Panc1 (cell line): Measurements from ENCODE around the gene COL16A1. TPM values are rescaled to one million over a fixed set of nuclear protein-coding genes. Genes with fewer than 3 reads are reported as not detected.

Experiments
- ATAC-seq: fragments of 200-7000 bp; cut with Tn5 transposase; 2 replicates; pipeline ENCODE4 v1.9.1; 2020; ENCODE audit warnings: mild to moderate bottlenecking, moderate library complexity
- BruUV-seq: library from RNA; stranded (reverse); fragments of 400-500 nt; replicated peaks from 2 replicates; lab custom pipeline; 2021; lab: Mats Ljungman, UMichigan
- CTCF ChIA-PET: fragments of 300-600 bp; sonication (Branson Sonifier 250); formaldehyde crosslinking; loops from one replicate; lab custom pipeline; 2022; ENCODE audit warnings: antibody characterized with exemption; lab: Charles Lee
- POLR2A ChIA-PET: fragments of 300-600 bp; sonication (Branson Sonifier 250); formaldehyde crosslinking; loops from one replicate; lab custom pipeline; 2022; ENCODE audit warnings: antibody characterized with exemption; lab: Charles Lee
- DNase-seq: peaks from one replicate; pipeline ENCODE4 v3.0.0-alpha.2; 2010; ENCODE audit warnings: low read depth, low spot score
- H3K27ac ChIP-seq: 2 replicates; pipeline ENCODE4 v1.5.1; 2011; ENCODE audit warnings: mild to moderate bottlenecking, low read length, inconsistent platforms
- H3K27me3 ChIP-seq: fragments of 200-500 bp; sonication (Bioruptor generic); 2 replicates; pipeline ENCODE4 v1.6.0; 2014; ENCODE audit warnings: low read length, inconsistent platforms; ENCODE audit not compliant: control insufficient read depth, insufficient read depth
- H3K36me3 ChIP-seq: fragments of 200-500 bp; sonication (Bioruptor generic); 2 replicates; pipeline ENCODE4 v1.5.1; 2014; ENCODE audit warnings: inconsistent platforms, mild to moderate bottlenecking, low read length, moderate library complexity; ENCODE audit not compliant: control insufficient read depth, insufficient read depth
- H3K4me1 ChIP-seq: 2 replicates; pipeline ENCODE4 v1.5.1; 2011; ENCODE audit warnings: inconsistent platforms, mild to moderate bottlenecking, low read length, moderate library complexity; ENCODE audit not compliant: control insufficient read depth, insufficient read depth
- H3K4me3 ChIP-seq, 2 experiments: 2 replicates each; pipeline ENCODE4 v1.5.1; 2011 to 2012; ENCODE audit warnings: low read depth in 2 of 2, low read length in 2 of 2, mild to moderate bottlenecking in 2 of 2, inconsistent platforms in 1 of 2, moderate library complexity in 1 of 2
- H3K9me3 ChIP-seq: fragments of 200-500 bp; sonication (Bioruptor generic); 2 replicates; pipeline ENCODE4 v1.5.1; 2014; ENCODE audit warnings: low read depth, mild to moderate bottlenecking, inconsistent platforms, low read length, moderate library complexity; ENCODE audit not compliant: control insufficient read depth, insufficient read depth
- CTCF ChIP-seq: fragments of 450-650 bp; IDR thresholded peaks from 2 replicates; pipeline ENCODE4 v1.5.1; 2017; ENCODE audit warnings: mild to moderate bottlenecking
- POLR2AphosphoS5 ChIP-seq: IDR thresholded peaks from 2 replicates; pipeline ENCODE4 v1.6.1; 2012; ENCODE audit warnings: mild to moderate bottlenecking, low read depth, low read length, moderate library complexity
- REST ChIP-seq, 2 experiments: IDR thresholded peaks; 2 replicates each; pipeline ENCODE4 v1.6.1; 2011 to 2012; ENCODE audit warnings: low read depth in 2 of 2, control low read depth in 1 of 2, low read length in 1 of 2, mild to moderate bottlenecking in 1 of 2, moderate library complexity in 1 of 2; ENCODE audit not compliant: insufficient read depth in 1 of 2
- SIN3A ChIP-seq: IDR thresholded peaks from 2 replicates; pipeline ENCODE4 v1.6.1; 2012; ENCODE audit warnings: low read depth, mild to moderate bottlenecking, low read length, moderate library complexity, borderline replicate concordance; ENCODE audit not compliant: insufficient read depth
- TCF7L2 ChIP-seq: IDR thresholded peaks from 2 replicates; pipeline ENCODE4 v1.6.1; 2011; ENCODE audit warnings: mild to moderate bottlenecking, low read depth, low read length, inconsistent platforms
- in situ Hi-C: cut with HindIII; loops from 2 replicates; pipeline ENCODE4 v1.10.0; 2016; ENCODE audit warnings: low sequenced_read_pairs, low pct_unique_long_range_greater_than_20kb
- intact Hi-C: fragments of 100-400 bp; cut with micrococcal nuclease; formaldehyde crosslinking; loops from one replicate; pipeline ENCODE4 v1.10.0; 2022; ENCODE audit not compliant: unreplicated experiment
- total RNA-seq: library from RNA; stranded (reverse); gene quantifications from one replicate; pipeline ENCODE4 v1.2.1, GENCODE V29; 2021; ENCODE audit not compliant: unreplicated experiment

COL16A1 gene
- total RNA-seq, 1 experiment from 2014 or later: 7.6 TPM

GRCh38 chr1:31672986-31673385 is 30.8 kb downstream of the COL16A1 start:
- DNase-seq (no peak), ATAC-seq (no peak)
- intact Hi-C loops (no loop called here), in situ Hi-C loops (no loop called here)
- H3K9me3 ChIP-seq: no peaks in the 10 kb centered on the region
- CTCF ChIA-PET: no interaction called here
- no peaks in the 10 kb centered on the region for H3K27me3 ChIP-seq
- H3K36me3 ChIP-seq: no peaks in the 10 kb centered on the region
- no peak overlapping the region for H3K4me3 ChIP-seq
- POLR2A ChIA-PET: no interaction called here
- H3K27ac ChIP-seq: no peak overlapping the region
- TF ChIP-seq POLR2AphosphoS5: no peak
- no peak for TF ChIP-seq SIN3A
- TF ChIP-seq TCF7L2: no peak
- TF ChIP-seq REST (IDR thresholded peaks at IDR 0.05; ENCODE audit: insufficient read depth in 1 of 2, low read depth in 2 of 2, low read length in 1 of 2): no peak
- TF ChIP-seq CTCF: no peak
- H3K4me1 ChIP-seq: peaks cover 15% of the 10 kb centered on the region
- no TSS peak for BruUV-seq

GRCh38 chr1:31671561-31672201 is 32.1 kb downstream of the COL16A1 start:
- ChIA-PET POLR2A (no interaction called here), CTCF (no interaction called here)
- TF ChIP-seq REST (IDR thresholded peaks at IDR 0.05; ENCODE audit: insufficient read depth in 1 of 2, low read depth in 2 of 2, low read length in 1 of 2): no peak
- TF ChIP-seq POLR2AphosphoS5: no peak
- TF ChIP-seq SIN3A: no peak
- no peak for TF ChIP-seq CTCF
- TF ChIP-seq TCF7L2: no peak
- Histone ChIP-seq H3K4me3 (no peak overlapping the region), H3K36me3 (no peaks in the 10 kb centered on the region), H3K27me3 (no peaks in the 10 kb centered on the region), H3K4me1 (peaks cover 25% of the 10 kb centered on the region), H3K9me3 (no peaks in the 10 kb centered on the region), H3K27ac (no peak overlapping the region)
- ATAC-seq: no peak
- no TSS peak for BruUV-seq
- no peak for DNase-seq
- intact Hi-C loops (no loop called here), in situ Hi-C loops (no loop called here)
